ENCODE results near the gene CDH15.

The CDH15 gene

DNA sequence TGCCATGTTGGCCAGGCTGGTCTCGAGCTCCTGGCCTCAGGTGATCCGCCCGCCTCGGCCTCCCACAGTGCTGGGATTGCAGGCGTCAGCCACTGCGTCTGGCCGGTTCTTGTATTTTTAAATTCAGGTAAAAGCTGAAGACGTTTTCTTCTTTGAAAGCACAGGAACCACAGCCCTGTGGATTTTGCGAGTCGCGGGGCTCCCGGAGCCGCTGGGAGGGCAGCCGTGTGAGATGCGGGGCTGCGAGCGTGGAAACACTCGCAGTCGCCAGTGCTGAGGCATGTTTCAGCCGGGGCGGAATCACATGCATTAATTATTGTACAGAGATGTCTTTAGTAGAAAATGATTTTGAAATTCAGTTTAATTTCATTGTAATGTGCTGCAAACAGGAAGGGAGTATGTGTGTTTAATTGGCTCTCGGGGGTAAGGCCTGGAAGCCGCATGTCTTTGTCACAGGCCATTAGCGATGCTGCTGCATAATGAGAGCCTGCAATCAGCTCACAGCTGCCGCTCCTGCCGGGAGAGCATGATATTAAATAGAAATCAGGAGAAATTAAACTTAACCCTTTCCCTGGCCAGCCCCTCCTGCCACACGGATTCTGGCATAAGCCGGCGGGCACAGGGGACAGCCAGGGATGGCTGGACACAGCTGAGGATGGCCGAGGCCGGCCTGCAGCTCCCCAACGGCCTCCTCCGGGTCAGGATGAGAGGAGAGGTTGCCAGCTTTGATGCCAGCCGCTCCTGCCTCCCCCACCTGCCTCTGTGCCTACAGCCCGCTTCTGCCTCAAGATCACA, 35.4 kb upstream of the CDH15 start:
- Histone ChIP-seq H3K9ac (ENCODE audit: low read length) (no peak overlapping the region), H3K4me3 (ENCODE audit: low read depth, low read length, poor library complexity, severe bottlenecking) (no peak overlapping the region), H3K9me3 (ENCODE audit: low read length) (no peaks in the 10 kb centered on the region), H3K27ac (ENCODE audit: low read depth, low read length, poor library complexity, severe bottlenecking) (no peak overlapping the region), H3K27me3 (ENCODE audit: insufficient read depth, low read length) (no peaks in the 10 kb centered on the region), H2AFZ (ENCODE audit: low read length) (no peak overlapping the region), H4K20me1 (ENCODE audit: insufficient read depth, low read length) (no peaks in the 10 kb centered on the region), H3K9me2 (ENCODE audit: low read depth, low read length) (no peaks in the 10 kb centered on the region), H3K4me1 (ENCODE audit: insufficient read depth, low read length, severe bottlenecking) (no peaks in the 10 kb centered on the region), H3K4me2 (ENCODE audit: low read length) (no peak overlapping the region), H3K36me3 (ENCODE audit: insufficient read depth, low read length) (peaks cover 96% of the 10 kb centered on the region), H3K79me2 (ENCODE audit: insufficient read depth, low read length) (no peaks in the 10 kb centered on the region), H3F3A (ENCODE audit: insufficient read depth, low read length) (no peaks in the 10 kb centered on the region)
- TF ChIP-seq, protein P1, sequence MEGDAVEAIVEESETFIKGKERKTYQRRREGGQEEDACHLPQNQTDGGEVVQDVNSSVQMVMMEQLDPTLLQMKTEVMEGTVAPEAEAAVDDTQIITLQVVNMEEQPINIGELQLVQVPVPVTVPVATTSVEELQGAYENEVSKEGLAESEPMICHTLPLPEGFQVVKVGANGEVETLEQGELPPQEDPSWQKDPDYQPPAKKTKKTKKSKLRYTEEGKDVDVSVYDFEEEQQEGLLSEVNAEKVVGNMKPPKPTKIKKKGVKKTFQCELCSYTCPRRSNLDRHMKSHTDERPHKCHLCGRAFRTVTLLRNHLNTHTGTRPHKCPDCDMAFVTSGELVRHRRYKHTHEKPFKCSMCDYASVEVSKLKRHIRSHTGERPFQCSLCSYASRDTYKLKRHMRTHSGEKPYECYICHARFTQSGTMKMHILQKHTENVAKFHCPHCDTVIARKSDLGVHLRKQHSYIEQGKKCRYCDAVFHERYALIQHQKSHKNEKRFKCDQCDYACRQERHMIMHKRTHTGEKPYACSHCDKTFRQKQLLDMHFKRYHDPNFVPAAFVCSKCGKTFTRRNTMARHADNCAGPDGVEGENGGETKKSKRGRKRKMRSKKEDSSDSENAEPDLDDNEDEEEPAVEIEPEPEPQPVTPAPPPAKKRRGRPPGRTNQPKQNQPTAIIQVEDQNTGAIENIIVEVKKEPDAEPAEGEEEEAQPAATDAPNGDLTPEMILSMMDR (IDR thresholded peaks at IDR 0.05; ENCODE audit: low read length), result no peak

DNA sequence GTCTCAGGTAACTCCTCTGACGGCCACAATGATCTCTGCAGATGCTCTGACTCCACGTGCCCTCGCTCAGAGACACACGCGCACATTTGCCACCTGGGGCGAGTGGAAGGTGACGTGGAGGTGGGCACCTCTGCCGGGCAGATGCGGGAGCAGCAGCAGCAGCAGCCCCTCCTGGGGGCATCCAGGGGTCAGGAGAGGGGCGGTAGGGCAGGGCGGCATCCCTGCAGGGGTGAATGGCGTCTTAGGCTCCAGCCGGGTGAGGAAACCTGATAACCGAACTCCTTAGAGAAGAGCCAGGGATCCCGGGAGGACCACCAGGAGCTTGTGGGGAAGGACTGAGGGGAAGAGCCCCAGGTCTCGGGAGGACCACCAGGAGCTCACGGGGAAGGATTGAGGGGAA, 34.6 kb upstream of the CDH15 start:
- H3F3A ChIP-seq (ENCODE audit: insufficient read depth, low read length), result no peaks in the 10 kb centered on the region
- no peaks in the 10 kb centered on the region for H3K4me1 ChIP-seq (ENCODE audit: insufficient read depth, low read length, severe bottlenecking)
- no peak overlapping the region for H3K4me2 ChIP-seq (ENCODE audit: low read length)
- H3K27ac ChIP-seq (ENCODE audit: low read depth, low read length, poor library complexity, severe bottlenecking), result no peak overlapping the region
- H3K9ac ChIP-seq (ENCODE audit: low read length), result no peak overlapping the region
- no peak for TF ChIP-seq EZH2 (IDR thresholded peaks at IDR 0.05; ENCODE audit: borderline replicate concordance, low read length)
- TF ChIP-seq, protein P1 (IDR thresholded peaks at IDR 0.05; ENCODE audit: low read length), result no peak
- no peak overlapping the region for H2AFZ ChIP-seq (ENCODE audit: low read length)
- no peaks in the 10 kb centered on the region for H3K79me2 ChIP-seq (ENCODE audit: insufficient read depth, low read length)
- no peaks in the 10 kb centered on the region for H3K9me2 ChIP-seq (ENCODE audit: low read depth, low read length)
- no peaks in the 10 kb centered on the region for H3K9me3 ChIP-seq (ENCODE audit: low read length)
- no peaks in the 10 kb centered on the region for H4K20me1 ChIP-seq (ENCODE audit: insufficient read depth, low read length)
- no peaks in the 10 kb centered on the region for H3K27me3 ChIP-seq (ENCODE audit: insufficient read depth, low read length)
- no peak overlapping the region for H3K4me3 ChIP-seq (ENCODE audit: low read depth, low read length, poor library complexity, severe bottlenecking)
- peaks cover 96% of the 10 kb centered on the region for H3K36me3 ChIP-seq (ENCODE audit: insufficient read depth, low read length)

DNA sequence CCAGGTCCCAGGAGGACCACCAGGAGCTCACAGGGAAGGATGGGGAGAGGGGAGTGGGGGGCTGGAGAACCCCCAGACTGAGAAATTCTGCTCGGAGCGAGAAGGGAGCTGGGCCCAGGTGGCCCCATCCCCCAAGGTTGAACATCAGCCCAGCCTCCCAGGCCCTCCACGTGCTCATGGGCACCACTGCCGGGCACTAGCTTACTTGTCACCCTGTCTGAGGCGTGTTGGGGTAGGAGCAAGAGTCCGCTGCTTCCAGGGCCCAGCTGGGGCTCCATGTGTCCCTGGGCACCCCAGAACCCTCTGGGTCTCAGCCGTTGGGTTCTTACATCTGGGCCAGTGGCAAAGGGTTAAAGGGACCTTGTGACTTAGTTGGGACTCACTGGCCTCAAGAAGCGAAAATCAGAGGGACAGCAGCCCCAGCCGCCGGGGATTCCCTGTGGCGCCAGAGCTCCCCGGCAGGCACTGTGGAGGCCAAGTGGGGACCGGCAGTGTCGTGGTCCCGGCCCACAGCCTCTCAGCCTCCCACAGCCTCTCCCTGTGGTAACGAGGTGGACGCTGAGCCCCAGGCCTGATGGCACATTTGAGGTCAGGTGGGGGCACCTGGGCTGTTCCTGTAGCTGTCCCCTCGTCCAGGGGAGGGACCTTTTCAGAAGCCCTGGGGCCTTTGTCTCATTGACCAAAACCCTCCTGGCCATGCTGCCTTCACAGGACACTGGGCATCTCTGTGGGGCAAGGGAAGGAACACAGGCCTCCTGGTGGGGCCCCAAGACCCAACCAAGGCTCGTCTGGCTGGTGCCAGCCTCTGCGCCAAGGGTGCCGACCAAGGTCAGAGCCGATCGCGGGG, 33.7 kb upstream of the CDH15 start:
- H3K9me2 ChIP-seq (ENCODE audit: low read depth, low read length), result no peaks in the 10 kb centered on the region
- H3K4me2 ChIP-seq (ENCODE audit: low read length), result no peak overlapping the region
- H3K27ac ChIP-seq (ENCODE audit: low read depth, low read length, poor library complexity, severe bottlenecking), result no peak overlapping the region
- H3K4me1 ChIP-seq (ENCODE audit: insufficient read depth, low read length, severe bottlenecking), result no peaks in the 10 kb centered on the region
- H3F3A ChIP-seq (ENCODE audit: insufficient read depth, low read length), result no peaks in the 10 kb centered on the region
- H4K20me1 ChIP-seq (ENCODE audit: insufficient read depth, low read length), result no peaks in the 10 kb centered on the region
- TF ChIP-seq, protein P1 (IDR thresholded peaks at IDR 0.05; ENCODE audit: low read length), result no peak
- TF ChIP-seq EZH2 (IDR thresholded peaks at IDR 0.05; ENCODE audit: borderline replicate concordance, low read length), result no peak
- no peaks in the 10 kb centered on the region for H3K79me2 ChIP-seq (ENCODE audit: insufficient read depth, low read length)
- H3K9ac ChIP-seq (ENCODE audit: low read length), result no peak overlapping the region
- no peaks in the 10 kb centered on the region for H3K27me3 ChIP-seq (ENCODE audit: insufficient read depth, low read length)
- no peak overlapping the region for H2AFZ ChIP-seq (ENCODE audit: low read length)
- peaks cover 96% of the 10 kb centered on the region for H3K36me3 ChIP-seq (ENCODE audit: insufficient read depth, low read length)
- no peak overlapping the region for H3K4me3 ChIP-seq (ENCODE audit: low read depth, low read length, poor library complexity, severe bottlenecking)
- H3K9me3 ChIP-seq (ENCODE audit: low read length), result no peaks in the 10 kb centered on the region

Measured in OCI-LY1 (cell line).